Femur (tissue), 1 donor: Measurements from ENCODE around the gene MPHOSPH9.

Source experiments
- DNase-seq: peaks from one replicate; pipeline ENCODE4 v3.0.0-alpha.2; 2017

MPHOSPH9 gene

DNA sequence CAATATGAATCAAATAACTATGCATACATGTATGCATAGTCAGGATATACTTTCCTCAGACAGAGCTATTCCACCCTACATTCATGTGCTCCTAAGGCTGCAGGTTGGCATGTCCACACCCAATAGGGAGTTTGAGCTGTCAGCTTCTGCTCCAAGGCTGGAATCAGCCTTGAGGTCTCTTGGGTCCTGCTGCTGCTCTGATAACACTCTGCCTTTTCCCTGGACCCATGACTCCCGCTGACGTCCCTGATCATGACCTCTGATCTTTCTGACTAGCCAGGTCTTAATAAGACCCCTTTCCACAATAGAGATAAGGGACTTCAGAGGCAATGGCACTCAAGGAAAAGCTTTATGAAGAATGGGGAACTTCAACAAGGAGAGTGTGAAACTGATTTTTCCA, 87.7 kb downstream of the MPHOSPH9 start:
- DNase-seq = no peak

DNA sequence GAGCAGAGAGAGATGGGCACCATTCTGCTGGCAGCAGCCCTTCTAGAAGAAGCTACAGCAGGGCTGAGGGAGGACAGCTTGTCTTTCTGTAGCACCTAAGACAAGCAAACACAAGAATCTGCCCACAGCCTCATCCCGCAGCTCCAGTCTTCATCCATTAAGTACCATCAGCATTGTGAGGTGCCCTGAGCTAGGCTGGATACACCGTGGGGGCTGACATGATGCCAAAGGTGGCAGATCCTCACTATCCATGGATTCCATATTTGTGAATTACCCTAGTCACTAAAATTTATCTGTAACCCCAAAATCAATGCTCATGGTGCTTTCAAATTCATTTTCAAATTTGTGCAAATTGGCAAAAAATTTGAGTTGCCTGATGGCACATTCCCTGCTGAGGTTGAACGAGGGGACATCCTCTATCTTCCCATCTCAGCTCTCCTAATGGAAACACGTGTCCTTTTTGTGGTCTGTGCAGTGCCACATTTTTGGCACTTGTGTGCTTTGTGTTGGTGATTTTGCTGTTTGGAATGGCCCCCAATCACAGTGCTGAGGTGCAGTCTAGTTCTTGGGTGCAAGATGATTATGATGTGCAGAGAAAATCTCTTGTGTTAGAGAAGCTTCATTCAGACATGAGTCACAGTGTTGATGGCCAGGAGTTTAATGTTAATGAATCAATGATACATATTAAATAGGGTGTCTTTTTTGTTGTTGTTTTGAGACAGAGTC, 89.0 kb downstream of the MPHOSPH9 start:
- no peak for DNase-seq

DNA sequence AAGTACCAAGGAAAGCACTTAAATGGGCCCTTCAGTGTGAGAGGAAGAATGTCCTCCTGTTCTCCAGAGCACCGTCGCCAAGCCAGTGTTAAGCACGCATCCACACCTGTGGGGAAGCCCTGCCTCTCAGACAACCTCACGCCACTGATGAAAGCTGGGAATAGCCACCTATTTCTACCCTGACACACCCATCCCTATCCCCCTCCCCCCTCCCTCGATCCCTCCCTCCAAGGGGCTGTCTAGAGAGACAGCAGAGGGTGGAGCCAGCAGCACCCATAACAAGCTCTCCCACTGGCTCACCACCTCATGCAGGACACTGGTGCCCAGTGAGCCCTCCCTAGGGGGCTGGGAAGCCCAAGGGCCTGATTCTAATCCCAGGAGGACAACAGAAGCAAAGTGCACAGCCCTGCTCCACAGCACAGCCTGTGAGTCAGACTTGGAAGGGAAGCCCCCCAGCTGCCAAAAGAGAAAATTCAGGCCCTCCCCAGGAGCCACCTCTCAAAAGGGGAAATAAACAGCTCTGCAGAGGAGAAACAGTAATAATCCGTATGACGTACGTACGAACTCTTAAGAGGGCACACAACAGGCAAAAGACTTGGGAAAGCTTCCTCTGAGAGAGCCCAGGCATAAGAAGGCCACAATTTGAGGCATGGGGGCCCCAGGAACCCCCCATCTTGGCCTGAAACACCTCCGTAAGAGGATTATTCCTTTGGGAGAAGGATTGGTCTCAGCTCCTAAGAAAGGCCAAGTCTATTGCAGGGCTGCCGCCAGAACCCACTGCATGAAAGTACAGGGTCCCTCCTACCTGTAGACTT, 89.8 kb downstream of the MPHOSPH9 start:
- DNase-seq = peak; percentile 25

DNA sequence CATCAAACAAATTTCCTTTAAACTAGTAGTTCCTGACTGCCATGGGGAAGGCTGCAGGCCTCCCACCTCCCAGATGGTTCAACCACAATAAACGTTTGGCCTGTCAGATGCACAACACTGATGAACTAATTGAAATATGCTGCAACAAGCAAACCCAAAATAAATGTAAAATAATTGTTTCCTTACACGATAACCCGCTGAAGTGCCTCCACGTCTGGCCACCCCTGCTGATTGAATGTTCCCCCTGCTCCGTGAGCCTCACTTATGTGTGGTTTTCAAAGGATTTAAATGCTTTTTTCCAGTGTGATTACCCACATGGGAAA, 90.5 kb downstream of the MPHOSPH9 start:
- DNase-seq = no peak

DNA sequence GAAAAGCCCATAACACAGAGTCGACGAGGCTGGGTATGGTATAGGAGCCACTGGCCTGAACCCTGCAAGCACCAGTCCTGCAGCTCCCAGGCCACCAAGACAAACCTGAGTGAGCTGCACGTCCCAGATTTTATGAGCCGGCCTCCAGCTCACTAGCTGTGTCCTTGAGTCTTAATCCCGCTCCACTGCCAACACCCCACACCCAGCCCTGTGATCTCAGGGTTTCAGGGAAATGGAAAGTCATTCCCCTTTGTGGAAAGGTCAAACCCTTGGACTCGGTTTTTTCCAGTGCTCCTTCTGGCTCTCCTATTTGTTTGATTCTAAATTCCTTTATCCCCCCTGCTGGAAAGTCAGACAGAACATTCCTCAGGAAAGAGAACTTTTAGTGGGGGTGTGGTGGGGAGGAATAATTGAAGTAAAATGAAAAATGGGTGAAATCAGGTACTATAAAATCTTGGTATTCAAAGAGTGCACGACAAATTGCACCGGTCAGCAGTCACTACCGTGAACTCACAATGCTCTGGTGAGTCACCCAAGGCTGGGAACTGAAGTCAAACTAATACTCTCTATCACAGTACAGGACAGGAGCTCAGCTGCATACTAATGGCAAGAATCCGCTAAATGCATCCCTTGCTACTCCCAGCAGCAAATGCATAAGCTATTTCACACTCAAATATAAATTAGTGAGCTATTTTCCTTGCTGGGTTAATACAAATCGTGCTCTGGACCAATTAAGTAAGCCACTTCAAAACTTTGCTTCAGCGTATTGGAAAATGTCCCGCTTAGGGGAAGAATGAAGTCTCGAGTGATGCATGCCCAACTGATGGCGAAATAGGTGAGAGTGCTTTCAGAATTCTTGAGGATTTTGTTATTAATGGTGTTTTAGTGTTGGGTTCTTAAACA, 91.1 kb downstream of the MPHOSPH9 start:
- DNase-seq = peak; percentile 41

DNA sequence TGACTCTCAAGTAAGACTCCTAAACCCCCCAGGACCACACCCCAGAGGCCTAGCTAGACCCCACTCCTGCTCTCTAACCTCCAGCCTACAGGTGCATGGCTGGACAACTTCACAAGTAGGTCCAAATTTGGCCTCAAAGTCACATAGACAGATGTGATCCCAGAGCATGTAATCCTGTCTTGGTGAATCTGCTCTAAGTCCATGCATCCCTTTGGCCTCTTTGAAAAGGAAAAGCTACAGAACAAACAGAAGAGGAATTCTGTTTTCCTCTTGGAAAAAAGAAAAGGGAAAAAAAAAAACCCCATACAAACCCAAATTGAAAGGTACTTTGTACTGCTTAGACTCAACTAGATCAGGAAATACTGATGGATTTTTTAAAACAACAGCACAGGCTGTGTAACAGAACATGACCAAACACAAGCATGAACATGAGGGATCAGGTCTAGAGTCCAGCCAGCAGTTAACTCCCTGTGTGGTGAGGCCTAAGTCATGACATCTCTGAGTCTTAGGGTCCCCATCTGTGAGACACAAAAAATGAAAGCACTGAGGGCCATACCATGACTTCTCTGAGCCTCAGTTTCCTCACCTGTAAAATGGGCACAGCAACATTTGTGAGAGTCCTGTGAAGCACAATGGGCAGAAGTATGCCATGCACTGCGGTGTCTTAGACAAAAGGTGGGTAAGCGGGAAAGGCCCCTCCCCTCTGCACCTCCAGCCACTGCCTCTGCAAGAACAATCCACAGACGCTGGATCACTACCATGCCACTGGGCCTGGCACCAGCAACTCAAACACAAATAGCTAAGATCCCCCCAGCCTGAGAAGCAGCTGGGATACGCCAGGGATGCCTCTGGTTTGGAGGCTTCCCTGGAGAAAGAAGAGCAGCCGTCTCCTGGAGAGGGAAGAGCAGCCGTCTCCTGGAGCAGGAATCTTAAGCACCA, 92.0 kb downstream of the MPHOSPH9 start:
- DNase-seq = no peak

DNA sequence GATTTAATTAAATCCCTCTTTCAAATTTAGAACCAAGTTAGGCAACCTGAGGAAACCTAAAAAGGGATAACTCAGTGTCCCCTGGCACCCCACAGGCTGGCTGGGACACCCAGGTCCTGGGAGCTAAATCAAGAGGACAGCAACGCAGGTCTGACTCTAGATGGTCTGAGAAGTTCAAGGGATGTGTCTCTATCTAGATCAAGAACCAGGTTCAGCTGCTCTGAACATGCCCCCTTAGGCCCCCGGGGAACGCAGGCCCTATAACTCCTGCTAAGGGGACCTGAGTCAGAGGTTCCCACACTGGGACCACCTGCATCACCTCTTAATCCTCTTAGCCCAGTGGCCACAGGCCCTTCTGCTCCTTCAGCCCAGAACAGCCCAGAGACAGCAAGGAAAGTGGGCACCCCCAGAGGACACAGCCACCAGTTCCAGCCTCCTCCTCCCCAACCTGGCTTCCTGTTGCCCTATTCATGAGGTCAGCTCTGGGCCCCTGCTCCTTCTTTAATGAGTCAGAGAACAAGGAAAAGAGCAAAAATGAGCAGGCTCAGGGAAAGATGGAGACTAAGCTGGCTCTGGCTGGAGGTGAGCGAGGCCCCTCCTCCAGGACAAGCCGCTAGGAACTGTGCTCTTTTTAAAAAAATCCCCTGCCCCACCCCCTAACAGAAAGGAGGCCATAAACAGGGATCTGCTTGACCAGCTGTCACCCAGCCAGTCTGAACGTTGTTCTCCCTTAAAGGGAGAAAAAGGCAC, 92.8 kb downstream of the MPHOSPH9 start:
- peak; percentile 46 for DNase-seq

DNA sequence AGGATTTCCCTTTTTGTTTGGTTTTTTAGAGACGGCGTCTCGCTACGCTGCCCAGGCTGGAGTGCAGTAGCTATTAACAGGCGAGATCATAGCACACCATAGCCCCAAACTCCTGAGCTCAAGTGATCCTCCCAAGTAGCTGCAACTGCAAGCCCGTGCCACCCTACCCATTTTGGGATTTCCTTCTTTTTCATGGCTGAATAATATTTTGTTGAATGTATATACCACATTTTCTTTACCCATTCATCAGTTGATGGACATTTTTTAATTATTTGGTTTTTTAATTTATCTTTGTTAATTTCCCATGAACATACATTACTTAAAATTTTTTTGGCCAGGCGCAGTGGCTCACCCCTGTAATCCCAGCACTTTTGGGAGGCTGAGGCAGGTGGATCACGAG, 97.3 kb downstream of the MPHOSPH9 start:
- no peak for DNase-seq

DNA sequence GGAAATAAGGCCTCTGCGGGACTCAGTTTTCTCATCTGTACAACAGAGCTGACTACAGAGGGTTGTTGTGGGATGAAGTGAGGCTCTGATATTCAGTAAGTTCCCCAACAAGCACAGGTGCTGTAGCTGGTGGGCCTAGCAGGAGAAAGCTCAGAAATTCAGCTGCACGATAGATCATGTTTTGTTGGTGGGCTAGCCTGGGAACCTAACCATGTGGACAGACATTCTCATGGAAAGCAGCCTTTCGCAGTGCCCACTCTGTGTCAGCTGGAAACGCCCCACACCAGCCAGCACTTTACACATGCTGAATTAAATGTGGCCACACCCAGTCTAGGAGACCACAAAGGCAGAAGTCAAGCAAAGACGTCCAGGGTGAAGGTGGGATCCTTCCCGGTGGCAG, 98.1 kb downstream of the MPHOSPH9 start:
- no peak for DNase-seq

DNA sequence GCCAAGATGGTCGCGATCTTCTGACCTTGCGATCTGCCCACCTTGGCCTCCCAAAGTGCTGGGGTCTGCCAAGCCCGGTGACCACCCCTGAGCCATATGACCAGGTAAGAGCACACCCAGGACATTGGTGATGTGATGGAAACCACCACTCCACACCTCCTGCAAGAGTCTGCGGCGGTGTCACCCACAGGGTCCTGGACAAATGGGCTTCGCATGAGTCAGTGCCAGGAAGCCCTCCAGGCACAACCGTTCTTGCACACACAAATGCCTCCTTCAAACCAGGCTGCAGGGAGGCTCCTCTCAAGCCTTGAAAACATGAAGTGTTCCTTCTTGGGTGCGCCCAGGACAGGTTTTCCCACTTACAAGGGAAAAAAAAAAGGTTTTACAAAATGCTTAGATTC, 98.7 kb downstream of the MPHOSPH9 start:
- no peak for DNase-seq

DNA sequence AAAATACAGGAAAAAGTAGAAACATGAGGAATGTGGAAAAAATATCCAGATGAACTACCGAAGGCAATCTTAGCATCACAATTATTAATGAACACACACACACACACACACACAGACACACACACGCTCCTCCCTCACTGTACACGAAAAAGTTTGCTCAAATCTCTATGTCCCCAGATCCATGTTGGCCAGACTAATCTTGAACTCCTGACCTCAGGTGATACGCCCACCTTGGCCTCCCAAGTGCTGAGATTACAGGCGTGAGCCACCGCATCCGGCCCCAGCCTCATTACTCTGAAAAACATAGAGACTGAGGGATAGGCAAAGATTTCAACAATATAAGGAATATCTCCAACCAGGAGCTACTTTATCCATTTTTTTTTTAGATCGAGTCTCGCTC, 99.2 kb downstream of the MPHOSPH9 start:
- DNase-seq = no peak

DNA sequence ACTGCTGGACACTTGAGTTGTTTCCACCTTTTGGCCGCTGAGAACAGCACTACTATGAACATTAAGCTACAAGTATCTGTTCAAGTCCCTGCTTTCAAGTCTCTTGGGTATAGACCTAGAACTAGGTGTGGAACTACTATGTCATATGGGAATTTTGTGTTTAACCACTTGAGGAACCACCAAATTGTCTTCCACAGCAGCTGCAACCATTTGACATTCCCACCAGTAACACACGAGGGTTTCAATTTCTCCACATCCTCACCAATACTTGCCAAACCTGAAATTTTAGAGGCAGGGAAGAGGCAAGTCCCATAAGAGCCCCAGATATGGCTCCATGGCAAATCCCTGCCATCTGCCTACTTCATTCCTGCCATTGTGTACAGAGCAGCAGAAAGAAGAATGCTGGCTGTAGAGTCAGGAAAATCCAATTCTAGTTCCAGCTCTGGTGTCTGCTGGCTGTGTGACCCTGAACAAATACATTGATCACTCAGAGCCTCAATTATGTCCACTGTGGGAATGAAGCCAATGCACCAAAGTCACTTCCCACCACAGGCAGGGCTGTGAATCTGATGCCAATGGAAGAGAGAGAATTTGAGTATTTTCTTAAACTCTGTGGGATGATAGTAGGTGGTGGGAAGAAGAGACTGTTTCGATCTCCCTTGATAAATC, 99.9 kb downstream of the MPHOSPH9 start:
- DNase-seq = no peak

DNA sequence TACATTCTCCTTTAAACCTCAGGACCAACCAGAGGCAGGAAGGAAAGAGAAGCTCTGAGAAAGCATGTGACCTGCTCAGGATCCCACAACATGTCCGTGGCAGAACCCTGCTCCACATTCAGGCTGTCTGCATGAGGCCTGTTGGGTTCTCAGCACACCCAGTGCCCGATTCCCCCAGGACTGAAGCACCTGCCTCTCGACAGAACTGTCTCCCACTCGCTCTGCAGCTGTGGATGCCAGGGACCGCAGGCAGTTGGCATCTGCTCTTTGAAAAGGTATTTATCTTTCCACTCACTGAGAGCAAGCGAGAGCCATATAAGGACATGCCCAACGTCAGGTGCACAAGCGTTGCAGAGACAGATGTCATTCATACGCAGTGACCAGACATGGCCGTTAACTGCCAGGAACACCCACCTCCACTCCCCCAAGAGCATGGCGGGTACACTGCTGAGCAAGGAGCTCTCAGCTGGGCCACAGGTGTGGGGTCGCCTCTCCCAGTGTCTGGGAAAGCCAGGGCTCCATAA, 101.0 kb downstream of the MPHOSPH9 start:
- peak; percentile 49 for DNase-seq

DNA sequence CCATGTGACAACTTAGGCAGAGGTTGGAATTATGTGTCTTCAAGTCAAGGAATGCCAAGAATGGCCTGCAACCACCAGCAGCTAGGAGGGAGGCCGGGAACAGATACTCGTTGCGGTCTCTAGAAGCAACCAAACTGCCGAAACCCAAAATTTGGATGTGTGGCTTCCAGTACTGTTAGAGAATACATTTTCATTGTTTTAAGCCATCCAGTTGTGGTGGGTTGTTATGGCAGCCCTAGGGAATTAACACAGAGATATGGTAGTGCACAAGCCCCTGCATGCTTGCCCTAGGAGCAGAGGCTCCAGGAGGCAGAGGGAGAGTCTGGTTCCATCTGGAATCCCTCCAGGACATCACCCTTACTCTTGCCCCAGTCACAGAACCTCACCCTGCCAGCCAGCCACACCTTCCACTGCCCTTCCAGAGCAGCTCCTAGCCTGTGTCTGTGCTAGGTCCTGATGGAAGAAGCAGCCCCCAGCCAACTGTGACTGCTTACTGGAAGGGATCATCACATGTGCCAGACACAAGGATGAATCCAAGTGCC, 101.6 kb downstream of the MPHOSPH9 start:
- DNase-seq = peak; percentile 43

DNA sequence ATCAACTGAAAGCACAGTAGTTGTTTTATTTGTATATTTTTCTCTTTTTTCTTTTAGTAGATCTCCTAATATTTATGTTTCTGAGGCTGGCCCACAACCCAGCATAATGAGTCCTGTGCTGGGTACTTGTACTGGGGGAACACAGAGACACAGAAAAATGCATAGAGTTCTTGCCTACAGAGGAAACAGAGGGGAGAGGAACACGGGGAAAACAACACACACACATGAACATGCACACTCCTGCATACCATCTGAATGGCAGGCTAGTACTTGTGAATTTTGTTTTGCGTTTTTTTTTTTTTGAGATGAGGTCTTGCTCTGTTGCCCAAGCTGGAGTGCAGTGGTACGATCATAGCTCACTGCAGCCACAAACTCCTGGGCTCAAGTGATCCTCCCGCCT, 103.3 kb downstream of the MPHOSPH9 start:
- DNase-seq = no peak

DNA sequence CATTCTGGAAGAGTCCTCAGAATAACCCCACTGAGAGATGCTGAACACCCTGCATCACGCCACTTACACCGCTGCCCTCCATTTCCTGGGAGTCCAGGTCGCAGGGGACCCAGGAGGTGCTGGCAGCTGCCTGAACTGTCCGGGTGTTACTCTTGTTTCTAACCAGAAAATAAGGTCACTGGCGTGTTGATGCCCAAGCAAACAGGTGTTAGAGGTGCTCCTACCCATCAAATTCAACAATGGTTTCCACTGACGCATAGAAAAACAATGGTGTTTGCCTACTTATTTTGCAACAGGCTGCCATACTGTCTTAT, 105.8 kb downstream of the MPHOSPH9 start:
- DNase-seq = no peak

DNA sequence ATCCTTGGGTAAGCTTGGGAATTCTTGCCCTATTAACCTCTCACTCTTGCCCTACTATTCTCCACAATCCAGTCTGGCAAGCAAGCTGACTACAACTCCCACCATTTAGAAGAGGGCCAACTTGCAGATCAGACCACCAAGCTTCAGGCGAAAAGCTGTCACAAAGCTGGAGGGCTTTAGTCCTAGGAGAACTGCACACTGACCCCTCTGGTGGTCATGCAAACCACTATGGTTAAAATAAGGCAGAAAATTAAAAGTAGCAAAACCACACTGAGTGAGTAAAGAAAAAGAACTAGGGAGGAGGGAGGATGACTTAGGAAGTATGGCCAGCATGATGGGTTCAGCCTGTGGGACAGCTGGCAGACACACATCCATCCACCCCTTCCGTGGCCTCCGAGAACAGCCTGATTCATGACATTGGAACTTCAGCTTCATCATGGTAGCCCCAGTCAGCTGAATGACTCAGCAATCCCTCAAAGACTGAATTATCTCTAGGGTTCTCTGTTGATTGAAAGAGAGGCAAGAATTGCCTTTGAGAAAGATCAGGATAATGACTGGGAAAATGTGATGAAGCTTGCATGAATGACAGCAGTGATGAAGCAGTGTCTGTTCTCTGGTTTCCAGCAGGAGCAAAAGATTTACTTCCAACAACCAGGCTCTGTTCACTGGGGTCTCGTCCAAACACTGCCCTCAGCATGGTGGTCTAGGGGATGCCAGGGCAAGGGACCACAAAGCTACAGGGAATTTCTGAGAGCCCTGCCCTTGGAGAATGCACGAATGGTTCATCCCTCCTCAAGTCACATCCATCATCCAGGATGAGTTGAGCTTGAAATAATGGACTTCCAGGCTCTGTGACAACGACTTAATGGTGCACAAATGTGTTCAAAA, 106.4 kb downstream of the MPHOSPH9 start:
- DNase-seq = peak; percentile 74

DNA sequence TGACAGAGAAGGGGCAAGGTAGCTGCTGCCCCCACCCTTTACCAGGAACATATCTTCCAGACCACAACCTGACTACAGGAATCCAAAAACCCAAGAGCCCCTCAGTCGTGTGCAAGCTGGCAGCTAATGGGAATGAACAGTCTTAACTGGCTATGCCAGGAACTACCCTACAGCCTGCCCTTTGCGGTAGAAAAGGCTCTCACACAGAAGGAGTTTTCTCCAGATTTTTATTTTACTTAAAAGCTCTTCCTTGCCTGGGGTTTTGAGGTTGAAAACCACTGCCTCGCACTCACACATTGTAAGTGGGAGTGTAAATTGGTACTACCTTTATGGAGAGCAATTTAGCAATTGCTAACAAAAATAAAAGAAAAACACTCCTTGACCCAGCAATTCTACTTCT, 110.3 kb downstream of the MPHOSPH9 start:
- DNase-seq = no peak

DNA sequence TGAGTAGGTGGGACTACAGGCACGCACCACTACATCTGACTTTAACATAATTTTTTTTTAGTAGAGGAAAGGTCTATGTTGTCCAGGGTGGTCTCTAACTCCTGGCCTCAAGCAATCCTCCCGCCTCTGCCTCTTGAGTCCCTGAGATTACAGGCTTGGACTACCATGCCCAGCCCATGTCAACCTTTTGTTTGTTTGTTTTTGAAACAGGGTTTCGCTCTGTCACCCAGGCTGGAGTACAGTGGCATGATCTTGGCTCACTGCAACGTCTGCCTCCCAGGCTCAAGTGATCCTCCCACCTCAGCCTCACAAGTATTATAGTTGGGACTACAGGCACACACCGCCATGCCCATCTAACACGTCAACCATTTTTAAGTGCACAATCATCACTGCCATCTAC, 111.3 kb downstream of the MPHOSPH9 start:
- no peak for DNase-seq
